GM15510 (cell line): ENCODE results near the gene NPLOC4.

ENCODE experiments used
- POLR2A ChIP-seq: IDR thresholded peaks from 3 replicates; pipeline ENCODE4 v1.6.1; 2011; ENCODE audit warnings: borderline replicate concordance; ENCODE audit not compliant: insufficient read length; ENCODE audit errors: extremely low read depth

NPLOC4 gene

DNA sequence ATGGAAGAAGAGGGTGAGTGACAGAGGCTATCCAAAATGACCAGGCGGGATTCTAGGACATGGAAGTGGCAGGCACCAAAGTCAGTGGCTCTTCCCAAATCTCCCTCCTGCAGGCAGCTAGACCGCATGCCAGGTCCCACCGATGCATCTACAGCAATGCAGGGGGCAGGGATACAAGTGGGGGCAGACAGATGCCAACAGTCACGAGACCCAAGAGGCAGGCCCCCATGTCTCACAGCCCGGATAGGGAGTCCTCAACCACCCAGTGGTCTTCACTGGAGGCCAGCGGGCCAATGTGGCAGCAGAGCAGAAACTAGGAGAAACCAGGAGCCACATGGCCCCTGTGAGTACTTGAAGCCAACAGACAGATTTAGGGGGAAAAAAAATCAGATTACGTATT, 20.0 kb downstream of the NPLOC4 start:
- TF ChIP-seq POLR2A = no peak

DNA sequence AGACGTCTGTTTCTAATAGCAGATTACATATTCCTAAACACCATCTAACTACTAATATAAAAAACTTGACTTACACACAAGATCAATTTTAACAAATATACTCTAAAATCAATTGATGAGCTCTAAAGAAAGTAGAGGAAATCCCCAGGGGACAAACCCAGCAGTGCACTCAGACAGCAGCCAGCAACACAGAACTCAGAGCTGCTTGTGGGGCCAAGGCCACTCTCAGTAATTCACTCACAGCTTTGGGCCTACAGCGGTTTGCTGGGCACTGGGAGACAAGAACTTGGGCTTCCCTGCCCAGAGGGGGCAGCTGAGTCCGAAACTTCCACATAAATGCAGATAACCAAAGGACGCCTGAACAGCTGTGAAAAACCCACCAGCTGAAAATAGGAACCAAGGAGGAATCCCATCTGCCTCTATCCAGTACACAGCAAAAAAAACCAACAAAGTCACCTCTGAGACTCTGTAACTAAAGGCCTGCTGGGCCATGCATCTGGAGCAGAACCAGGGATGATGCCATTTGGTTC, 21.4 kb downstream of the NPLOC4 start:
- TF ChIP-seq POLR2A = no peak

DNA sequence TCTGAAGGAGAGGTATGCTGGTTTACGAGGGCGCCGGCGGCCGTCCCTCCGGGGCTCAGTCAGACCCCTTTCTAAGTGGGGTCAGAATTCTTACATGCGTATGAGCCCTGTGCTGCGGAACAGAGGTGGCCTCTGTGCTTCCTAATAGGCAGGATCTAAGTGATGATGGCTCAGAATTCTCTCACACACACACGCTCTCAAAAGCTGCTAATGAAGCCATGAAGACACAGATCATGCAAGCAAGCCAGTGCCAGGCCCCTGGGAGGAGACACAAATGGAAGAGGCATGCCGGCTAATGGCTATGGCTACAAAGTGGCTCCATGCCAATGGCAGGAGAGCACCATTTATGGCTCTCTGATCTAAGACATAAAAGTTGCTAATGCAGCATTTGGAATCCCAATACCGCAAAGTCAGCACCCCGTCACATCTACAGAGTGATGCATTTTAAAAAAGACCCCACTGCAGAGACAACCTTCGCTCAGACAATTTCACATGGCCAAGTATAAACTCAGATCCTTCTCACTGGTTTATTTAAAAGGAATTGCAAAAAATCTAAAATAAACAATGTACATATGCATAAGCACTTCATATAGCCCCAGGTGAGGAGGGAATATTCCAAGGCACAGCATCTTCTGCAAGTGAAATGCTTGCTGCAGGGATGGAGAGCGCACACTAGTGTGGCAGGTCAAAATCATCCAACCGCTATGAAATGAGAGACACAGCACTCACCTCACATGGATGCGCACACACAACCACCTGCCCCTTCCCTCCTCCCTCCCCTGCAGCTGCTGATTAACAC, 24.5 kb downstream of the NPLOC4 start:
- no peak for TF ChIP-seq POLR2A

DNA sequence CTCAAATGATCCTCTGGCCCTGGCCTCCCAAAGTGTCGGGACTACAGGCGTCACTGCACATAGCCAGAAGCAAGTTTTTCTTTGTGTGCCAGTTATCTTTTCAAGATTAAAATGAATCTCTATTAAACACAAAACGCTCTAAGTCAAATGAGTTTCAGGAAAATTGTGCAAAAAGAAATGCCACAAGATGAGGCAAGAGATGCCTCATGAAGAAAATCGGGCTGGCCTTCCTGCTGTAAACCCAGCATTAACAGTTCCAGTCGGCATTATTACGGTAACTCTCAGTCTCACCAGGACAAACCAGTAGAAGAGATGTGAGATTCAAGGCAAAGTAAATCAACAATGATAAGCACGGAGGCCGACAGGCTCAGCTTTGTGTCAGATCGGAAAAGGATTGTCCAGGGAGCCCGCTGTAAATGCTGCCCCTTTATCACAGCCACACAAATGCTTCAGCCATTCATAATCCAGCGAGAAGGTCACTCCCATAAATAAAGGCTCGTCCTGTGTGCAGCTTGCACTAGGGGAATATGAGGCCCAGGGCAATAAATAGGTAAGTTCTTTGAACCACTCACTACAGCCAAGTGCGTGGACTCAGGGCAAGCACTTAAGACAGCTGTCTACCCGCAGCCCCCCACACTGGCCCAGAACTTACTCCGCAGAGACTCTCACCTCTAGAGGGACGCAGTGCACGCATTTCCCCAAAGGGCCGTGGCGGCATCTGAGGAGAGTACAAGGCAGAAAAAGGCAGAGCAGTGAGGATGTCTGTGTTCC, 27.2 kb downstream of the NPLOC4 start:
- no peak for TF ChIP-seq POLR2A

DNA sequence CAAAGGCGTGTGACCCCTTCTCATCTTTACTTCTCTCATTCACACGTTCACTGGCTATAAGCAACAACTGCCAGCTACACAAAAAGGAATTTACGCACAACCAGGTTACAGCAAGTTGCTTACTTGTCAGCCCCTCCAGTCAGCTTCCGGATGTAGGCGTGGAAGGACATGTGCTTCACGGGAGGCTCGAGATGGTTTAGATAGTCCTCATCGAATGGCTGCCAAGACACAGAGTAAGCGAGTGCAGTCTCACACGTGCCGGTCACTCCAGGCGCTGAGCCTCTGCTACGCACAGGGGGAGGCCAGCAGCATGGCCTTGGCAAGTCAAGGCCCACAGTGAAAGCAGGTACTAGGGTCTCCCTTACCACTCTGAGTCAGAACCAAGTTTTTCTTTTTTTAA, 28.3 kb downstream of the NPLOC4 start:
- no peak for TF ChIP-seq POLR2A

DNA sequence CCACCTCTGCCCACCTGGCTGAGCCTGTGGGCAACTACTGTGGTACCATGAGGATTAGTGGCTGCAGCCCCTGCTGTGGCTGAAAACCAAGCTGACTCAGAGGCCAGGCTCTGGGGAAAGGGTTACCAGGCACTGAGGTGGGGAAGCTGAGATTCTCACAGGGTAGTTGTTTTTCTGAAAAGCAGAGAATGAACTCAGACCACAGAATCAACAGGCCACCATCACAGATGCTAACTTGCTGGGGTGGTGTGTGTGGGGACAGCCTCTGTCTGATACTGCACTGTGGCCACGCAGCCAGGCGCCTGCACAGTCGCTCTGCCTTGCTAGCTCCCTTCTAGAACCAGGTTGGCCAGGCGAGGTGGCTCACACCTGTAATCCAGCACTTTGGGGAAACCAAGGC, 28.8 kb downstream of the NPLOC4 start:
- TF ChIP-seq POLR2A = no peak

DNA sequence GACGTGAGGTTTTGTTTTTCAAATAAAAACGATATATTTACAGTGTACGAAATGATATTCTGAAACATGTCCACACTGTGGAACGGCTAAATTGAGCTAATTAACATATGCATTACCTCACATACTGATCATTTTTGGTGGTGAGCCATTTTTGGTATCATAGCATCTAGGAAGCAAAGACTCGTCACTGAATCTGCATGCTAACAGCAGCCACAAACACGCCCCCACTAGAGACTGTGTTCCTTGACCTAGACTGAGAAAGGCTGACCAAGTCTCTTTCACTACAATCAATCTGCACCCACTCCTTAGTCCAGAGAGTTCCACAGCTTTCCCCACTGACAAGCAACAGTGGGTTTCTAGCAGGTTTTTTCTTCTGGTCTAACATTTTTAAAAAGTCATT, 29.5 kb downstream of the NPLOC4 start:
- TF ChIP-seq POLR2A = no peak

DNA sequence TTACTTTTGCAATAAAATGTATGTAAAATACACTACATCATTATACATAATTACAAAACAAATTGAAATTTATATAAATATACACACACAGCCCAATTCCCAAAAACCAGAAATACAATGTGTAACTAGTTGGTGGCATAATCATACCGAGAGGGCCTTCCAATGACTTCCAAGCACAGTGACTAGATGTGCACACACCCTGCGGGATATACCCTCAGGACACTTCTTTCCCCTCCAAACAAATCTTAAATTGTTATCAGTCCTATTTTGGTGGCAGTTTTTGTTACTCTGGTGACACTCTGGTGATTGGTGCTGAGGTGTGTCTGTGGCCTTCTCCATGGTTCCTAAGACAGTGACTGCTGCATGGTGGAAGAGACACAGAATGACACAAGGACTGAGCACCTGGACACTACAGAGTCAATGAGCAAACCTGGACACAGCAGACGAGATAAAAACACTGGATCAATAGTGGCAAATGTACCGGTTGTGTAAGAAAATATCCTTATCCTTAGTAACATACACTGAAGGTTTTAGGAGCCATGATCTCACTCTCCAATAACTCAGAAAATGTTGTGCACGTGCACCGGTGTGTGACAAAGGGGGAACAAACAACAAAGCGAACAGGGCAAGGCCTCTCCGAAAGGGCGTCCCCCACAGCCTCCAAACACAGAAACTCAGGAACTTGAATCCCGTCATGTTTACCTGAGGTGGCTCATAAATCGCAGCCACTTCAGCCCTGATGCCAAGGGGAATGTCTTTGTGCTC, 32.9 kb downstream of the NPLOC4 start:
- no peak for TF ChIP-seq POLR2A

DNA sequence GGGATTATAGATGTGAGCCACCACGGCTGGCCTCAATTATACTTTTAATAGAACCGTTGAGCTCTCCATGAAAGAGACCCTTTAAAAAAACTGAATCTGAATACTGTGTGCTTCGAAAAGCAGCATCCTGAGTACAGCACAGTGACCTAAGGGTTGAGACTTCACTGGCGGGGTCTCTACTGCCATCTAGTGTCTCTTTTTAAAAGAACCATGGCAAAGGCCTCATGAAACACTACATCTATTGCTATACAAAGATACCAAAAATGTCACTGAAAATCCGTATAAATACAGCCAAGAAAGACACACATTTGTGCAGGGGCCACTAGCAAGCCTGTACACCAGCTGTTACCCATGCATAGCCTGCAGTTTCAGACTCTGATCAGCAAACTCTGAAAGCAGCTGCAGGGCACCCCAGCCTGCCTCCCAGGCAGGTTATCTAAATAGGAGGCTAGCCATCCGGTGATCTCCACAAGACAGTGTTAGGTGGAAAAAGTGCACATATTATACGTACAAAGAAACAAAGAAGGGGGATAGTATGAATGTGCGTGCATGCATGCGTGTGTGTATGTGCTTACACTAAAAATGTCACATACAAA, 35.3 kb downstream of the NPLOC4 start:
- TF ChIP-seq POLR2A = no peak

DNA sequence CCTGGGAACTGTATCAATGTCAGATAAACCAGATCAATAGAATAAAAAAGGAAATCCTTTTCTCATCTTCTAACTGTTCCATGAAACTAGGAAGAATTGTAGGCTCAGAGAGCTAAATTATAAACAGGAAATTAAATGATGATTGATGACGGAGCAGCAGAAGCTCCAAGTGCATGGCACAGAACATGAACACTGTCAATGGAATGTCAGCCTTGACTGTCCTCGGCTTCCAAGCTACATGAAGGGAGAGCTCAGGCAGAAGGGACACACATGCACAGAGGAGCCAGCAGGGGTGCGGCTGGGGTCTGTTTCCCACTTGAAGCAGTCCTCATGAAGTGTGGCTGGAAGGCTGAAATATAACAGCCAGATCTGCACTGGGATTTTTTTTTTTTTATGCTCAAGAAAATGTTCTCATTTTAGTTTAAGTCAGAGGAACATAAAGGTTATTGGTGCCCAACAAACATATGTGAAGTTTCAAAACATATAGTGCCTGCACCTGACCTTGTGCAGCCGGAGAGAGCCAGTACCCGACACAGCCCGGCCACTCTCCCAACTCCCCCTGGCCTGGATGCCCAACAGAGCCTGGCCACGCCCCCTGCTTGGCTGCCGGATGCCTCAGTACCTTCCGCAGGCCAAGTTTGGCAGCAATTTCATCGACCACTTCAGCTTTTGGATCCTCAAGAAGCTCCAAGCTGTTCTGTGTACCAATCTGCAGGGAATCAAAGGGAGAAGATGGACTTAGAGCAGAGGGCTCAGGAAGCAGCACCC, 37.0 kb downstream of the NPLOC4 start:
- TF ChIP-seq POLR2A = no peak

DNA sequence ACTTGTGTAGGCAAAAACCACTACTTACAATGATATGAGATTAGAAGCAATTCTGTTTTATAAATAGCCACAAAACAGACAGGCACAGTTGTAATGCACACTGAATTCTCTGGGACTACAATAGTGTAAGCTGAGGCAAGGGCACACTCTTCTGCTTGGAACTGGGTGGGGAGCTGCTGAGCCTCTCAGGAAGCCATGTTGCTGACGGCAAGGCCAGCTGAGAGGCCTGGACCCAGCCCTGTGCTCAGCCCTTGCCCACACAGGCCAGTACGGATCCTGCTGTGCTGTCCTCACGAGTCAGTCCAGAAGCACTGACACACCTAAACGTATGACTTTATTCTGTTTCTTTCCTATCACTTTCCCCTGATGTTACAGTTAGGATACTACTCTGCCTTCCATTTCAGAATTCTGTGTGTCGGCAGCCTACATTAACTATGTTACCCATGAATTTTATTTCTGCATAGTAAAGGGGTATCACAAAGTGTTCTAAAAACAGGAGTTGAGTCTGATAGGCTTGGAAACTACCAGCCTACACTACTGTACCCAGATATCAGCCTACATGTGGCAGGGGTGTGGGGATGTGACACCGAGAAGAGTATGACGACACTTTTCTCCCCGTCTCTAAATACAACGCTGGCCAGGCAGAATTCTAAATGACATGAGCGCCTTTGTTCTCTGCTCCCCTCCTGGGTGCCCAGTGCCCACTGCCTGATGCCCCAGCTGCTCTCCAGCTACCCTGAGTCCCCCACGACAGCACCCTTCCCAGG, 43.6 kb downstream of the NPLOC4 start:
- no peak for TF ChIP-seq POLR2A

DNA sequence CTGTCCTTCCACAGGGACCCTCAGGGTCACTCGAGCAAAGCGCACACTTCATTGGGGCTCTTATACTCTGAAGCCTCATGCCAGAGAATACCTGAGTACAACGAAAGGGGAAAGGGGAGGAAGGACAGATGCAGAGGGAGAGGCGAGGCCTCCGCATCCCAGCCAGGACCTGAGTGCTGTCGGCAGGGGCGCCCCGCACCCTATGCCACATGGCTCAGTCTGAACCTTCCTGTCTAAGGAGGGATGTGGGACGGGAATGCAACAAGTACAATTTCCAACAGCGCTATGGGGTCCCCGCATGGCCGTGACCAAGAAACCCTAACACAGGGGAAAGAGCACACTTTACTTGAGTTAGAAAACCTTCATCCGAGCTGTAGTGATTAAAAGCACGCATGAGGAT, 44.9 kb downstream of the NPLOC4 start:
- no peak for TF ChIP-seq POLR2A

DNA sequence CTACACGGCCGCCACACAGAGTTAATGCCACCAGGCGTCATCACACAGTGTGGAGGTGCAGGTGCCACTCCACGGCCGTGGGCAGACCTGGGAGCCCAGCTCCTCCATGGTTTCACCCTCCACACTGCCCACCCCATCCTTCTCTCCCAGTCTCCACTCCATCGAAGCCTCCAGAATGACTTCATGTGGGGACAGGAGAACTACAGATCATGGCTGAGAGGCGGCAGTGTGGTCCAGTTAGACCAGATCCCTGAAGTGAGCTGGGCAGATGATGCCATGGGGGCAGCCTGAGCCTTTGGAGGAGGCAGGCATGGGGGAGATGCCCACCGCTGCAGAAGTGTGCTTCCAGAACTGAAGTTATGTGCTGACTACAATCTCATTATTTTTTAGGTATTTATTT, 46.8 kb downstream of the NPLOC4 start:
- no peak for TF ChIP-seq POLR2A

DNA sequence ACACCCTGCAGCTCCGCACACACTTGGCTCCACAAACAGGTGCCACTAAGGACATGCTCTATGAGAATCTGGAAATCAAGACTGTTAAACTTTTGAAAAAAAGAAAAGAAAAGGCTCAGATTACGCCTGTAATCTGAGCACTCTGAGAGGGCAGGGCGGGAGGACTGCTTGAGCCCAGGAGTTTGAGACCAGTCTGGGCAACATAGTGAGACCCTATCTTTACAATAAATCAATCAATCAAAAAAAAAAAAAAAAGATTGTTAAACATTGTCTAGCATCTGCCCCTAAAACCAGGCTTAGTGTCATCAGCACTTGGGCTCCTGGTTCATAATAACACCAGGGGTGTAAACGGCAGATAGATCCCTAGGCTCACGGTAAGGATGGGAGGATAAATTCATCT, 47.3 kb downstream of the NPLOC4 start:
- TF ChIP-seq POLR2A = no peak

DNA sequence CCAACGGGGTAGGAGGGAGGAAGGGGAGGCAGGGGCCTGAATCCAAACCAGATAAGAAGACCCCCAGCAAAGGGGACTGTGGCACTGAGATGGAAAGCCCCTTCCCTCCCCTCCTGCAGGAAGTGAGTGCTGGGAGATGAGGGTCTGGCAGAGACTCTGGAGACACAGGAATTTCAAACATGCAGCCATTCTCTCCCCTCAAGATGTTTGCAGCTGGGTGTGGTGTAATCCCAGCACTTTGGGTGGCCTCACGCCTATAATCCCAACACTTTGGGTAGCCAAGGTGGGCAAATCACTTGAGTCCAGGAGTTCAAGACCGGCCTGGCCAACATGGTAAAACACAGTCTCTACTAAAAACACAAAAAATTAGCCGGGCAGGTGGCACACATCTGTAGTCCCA, 50.8 kb downstream of the NPLOC4 start:
- TF ChIP-seq POLR2A = no peak
